Fibroblast of skin of right quadriceps (primary cell): ENCODE results near the gene TLCD1.

Experiments used
- DNase-seq: peaks from one replicate; pipeline ENCODE4 v3.0.0-alpha.2; 2013

The TLCD1 gene, protein sequence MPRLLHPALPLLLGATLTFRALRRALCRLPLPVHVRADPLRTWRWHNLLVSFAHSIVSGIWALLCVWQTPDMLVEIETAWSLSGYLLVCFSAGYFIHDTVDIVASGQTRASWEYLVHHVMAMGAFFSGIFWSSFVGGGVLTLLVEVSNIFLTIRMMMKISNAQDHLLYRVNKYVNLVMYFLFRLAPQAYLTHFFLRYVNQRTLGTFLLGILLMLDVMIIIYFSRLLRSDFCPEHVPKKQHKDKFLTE

DNA sequence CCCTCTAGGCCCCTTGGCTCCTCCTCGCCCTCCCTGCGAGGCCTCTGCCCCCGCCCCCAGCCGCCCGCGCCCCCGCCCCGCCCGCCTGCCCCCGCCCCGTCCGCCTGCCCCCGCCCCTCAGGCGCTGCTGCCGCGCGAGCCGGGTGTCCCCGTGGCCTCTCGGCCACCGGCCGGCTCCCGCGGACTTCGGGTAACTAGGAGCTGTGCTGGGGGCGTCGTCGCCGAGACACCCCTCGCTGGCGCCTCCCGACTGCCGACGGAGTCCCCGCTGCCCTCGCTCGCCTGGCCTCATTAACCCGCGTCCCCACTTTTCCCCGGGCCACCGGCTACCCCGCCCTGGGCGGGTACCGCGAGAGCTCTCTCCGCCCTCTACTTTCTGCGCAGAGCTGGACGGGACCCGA lies at the start of gene TLCD1:
TLCD1 (minus strand) TSS at position 8 of the 401 bp plus-strand sequence. CDS start 136 bp downstream, outside the sequence.
- peak; percentile 62 for DNase-seq

DNA sequence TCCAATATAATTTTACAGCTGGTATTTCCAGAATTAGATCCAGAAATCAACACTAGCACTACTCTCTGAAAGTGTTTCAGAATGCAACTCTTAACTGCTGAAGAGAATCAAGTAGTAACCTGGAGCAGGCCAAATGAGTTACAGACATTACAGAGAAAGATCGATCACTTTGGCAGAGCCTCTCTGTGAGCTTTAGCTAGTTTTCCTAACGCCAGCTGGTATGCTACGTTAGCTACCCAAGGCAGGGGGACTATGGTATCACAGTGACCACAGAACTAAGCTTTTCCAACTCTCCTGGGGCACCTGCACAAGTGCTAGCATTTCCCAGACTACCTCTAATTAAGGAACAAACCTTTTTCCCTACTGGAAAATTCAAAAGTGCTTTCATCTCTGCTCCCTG lies 48.2 kb upstream of the TLCD1 start:
- no peak for DNase-seq

DNA sequence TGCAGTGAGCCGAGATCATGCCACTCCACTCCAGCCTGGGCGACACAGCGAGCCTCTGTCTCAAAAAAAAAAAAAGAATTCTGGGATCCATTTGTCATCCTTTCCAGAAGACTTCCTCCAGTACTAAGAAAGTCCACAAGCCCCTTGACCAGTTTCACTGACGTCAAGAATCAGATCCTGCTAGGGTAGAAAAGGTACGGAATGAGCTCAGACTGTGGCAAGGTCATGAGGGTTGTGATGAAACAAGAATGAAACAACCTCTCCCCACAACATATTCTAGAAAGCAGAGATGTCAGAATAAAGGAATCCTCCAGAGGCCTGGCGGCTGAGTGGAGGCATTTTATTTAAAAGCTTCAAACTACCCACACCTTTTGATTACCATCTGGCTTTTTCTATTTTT lies 47.7 kb upstream of the TLCD1 start:
- no peak for DNase-seq

DNA sequence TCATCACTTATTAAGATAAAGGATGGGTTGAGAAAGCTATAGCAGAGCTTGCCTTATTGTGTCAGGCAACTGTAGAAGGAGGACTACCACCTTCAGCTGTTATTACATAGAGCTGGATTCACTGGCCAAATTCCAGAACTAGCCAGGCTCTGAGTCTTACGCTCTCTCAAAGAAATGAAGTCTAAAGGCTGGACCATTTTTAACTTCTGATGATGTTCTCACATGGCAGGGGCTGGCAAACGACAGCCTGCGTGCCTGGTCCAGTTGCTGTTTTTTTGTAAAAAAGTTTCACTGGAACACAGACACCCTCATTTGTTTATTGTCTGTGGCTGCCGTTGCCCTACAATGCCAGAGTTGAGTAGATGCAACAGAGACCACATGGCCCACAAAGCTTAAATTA lies 39.0 kb upstream of the TLCD1 start:
- DNase-seq: no peak

DNA sequence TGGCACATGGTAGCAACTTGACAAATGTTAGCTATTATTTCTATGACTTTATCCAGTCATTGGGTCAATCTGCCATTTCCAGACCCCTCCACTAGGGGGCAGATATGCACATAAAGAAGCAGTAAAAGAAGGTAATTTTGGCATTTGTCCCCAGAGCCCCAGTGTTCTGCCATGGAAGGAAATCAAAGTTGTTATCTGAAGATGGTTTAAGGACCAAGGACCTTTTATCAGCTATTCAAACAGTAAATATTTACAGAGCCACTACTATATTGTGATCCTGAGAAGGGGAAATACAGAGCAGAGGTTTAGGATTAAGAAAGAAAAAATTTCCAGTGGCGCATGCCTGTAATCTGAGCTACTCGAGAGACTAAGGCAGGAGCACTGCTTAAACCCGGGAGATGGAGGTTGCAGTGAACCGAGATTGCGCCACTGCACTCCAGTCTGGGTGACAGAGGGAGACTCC lies 37.8 kb upstream of the TLCD1 start:
- DNase-seq: peak; percentile 72

DNA sequence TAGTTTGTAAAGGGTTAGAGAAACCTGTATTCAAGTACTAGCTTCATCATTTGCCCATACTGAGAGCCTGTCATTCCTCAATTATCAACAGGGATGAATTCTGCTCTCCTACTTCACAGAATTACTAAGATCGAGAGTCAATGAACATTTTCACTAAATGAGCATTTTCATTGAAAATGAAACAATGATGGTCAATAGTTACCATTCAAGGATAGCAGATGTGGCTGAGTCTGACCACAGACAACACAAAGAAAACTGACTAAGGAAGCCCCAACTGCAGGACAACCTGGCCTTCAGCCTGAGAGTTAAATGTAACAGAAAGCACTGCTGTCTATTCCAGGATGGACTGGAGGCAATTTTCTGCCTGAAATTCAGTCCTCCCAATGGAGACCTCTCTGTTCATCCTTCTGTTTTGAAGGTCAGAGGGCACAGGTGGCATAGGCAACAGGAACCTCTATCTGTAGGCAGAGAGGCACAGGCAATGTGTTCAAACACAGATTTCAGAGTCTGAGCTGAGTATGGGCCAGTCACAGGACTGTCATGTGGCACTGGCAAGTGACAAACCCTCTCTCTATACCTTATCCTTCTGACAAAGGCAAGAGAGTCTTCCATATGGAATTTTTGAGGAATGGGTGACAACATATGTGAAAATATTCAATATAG lies 37.2 kb upstream of the TLCD1 start:
- no peak for DNase-seq

DNA sequence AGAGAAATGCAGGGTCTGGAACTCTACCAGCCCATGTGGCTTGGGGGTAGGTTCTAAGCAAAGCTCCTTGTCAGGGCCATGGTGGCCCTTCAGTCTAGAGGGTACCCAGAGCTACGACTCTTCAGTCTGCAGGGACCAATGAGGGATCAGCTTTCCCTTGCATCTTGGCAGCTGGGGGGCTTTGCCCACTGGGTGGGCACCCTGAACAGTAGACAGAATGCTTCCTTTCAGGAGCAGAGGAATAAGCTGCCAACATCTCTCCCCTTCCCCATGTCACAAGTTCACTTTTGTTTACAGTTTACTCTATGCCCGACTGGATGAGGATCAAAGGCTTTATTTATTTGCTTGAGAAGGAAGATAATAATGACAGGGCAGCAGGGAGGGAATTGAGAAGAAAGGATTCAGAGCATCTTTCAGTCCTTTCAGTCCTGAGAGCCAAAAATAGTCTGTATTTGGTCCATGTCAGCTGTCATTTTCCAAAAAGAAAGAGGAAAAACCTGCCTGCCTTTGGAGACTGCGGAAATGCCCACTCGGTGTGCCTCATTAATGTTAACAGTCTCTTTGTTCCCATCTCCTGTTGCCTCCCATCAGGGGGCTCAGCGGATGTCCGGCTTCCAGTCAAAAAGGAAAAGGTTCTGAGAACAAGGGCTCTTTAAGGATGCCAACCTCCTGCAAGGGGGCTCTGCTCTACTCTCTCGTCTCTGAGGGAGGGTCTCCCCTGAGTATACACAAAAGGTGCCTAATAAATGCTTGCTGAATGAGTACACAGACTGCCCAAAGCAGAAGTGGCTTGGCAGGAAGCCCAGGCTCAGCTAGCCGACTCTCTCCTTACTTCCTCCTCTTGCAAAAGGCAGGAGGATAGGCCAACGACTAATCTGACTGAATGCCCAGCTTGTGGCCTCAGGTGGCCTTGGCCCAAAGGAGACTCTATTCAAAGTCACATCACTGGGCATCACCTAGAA lies 34.8 kb upstream of the TLCD1 start:
- DNase-seq: peak; percentile 38

DNA sequence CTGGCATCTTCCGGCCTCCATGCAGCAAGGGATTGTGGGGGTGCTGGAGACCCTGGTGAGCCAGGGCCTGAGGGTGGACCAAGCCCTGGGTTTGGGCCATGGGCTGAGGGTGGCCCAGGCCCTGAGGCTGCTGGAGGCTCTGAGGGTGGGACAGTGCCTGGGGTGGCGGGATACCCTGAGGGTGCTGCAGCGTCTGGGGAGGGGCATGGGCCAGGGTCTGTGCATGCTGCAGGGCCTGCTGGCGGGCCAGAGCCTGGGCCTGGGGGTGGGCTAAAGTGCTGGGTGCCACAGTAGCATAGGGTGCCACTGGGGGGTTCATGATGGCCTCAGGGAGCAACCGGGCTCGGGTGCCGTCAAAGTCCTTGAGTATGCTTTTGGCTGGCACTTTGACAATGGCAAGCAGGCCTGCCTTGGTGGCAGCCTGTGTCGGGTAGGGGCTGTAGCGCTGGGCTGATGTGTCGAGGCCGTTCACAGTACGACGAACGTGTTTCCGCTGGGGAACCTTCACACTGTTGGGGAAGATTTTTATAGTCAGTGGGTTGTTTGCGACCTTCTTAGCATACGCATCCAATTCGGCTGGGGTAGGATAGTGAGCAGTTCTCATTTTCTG lies 33.3 kb upstream of the TLCD1 start:
- DNase-seq: no peak

DNA sequence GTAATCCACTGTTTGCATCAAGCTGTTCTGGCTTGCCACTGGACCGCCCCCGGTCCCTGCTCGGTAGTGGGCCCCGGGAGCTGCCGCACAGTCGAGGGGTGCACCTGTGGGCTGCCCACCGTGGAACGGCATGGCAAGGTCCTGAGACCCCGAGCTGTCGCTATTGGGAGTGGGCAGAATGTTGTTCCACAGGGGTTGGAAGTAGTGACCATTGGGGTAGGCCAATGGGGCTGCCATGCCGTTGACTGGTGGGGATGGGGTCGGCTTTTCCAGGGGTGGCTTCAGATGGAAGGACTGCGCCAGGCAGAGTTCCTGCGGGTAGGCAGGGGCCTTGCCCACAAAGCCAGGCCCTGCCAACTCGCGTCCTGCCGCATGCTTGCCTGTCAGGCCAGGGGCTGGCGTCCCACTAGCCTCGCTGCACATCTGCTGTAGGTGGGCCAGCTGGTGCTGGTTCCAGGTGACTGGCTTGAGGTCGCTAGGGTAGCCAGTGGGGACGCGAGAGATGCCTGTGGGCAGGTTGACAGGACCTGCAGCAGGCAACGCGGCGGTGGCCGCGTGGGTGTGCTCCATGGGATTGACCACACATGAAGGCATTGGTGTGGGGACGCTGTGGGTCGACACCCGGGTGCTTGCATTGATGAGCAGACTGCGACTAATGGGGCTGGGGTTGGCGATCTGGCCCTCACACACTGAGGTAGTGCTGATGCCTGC lies 32.5 kb upstream of the TLCD1 start:
- DNase-seq: no peak

DNA sequence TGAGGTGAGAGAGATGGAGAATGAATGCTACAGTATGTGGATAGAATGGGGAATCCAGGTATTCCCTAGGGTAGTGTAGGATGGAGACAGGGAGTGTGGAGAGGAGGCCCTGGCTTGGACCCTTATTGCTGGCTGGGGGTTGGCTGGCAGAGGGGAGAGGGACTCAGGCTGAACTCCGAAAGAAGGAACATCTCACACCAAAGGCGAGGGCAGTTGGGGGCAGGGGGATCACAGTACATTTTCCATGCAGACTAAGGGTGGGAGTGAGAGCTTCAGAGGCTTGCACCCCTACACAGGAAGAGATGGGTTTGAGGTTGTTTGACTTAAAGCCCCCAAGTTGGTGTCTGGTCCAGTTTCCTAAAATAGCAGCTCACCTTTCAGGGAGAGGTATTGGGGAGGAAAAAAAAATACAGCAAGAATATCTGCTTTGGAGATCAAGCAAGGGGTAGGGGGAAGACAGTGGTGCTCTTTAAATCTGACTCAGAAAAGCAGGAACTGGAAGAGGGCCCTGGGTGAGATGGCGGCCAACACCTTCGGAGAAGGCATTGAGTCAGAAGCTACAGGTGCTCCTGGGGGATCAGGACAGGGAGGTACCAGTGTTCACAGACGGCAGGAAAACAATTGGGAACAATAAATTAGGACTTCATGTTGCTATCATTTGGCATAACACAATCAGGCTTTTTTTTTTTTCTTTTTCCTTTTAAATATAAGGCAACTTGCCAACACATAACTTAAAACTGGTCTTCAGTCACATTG lies 30.2 kb upstream of the TLCD1 start:
- DNase-seq: no peak

DNA sequence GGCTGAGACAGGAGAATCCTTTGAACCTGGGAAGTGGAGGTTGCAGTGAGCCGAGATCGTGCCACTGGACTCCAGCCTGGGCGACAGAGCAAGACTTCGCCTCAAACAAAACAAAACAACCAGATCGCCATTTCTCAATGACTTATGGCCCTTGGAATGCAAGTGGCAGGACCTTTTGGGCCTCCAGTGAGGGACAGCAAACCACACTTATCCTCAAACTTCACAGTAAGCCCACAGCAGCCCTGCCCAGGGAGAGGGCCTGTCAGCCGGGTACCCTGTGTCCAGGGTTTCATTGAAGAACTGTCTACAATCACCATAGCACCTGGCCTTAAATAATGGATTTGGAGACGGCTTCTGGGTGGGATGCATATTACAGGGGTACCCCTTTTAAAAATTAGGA lies 29.5 kb upstream of the TLCD1 start:
- no peak for DNase-seq

DNA sequence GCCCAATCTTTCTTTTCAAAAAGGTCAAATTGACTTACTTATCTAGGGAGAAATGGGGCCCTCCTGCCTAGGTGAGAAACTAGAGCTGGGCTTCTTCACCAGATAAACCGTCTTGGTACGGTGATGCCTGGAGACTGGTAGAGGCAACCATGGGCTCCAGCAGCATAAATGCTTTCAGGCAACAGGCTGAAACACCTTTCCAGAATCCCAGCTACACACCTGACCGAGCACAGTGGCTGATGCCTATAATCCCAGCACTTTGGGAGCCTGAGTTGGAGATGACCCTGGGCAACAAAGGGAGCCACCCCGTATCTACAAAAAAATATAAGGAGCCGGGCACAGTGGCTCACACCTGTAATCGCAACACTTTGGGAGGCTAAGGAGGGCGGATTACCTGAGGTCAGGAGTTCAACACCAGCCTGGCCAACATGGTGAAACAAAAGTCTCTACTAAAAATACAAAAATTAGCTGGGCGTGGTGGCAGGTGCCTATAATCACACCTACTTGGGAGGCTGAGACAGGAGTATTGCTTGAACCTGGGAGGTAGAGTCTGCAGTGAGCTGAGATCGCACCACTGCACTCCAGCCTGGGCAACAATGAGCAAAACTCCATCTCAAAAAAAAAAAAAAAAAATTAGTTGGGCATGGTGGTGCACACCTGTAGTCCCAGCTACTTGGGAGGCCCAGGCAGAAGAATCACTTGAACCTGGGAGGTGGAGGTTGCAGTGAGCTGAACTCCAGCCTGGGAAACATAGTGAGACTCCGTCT lies 25.8 kb upstream of the TLCD1 start:
- DNase-seq: no peak

DNA sequence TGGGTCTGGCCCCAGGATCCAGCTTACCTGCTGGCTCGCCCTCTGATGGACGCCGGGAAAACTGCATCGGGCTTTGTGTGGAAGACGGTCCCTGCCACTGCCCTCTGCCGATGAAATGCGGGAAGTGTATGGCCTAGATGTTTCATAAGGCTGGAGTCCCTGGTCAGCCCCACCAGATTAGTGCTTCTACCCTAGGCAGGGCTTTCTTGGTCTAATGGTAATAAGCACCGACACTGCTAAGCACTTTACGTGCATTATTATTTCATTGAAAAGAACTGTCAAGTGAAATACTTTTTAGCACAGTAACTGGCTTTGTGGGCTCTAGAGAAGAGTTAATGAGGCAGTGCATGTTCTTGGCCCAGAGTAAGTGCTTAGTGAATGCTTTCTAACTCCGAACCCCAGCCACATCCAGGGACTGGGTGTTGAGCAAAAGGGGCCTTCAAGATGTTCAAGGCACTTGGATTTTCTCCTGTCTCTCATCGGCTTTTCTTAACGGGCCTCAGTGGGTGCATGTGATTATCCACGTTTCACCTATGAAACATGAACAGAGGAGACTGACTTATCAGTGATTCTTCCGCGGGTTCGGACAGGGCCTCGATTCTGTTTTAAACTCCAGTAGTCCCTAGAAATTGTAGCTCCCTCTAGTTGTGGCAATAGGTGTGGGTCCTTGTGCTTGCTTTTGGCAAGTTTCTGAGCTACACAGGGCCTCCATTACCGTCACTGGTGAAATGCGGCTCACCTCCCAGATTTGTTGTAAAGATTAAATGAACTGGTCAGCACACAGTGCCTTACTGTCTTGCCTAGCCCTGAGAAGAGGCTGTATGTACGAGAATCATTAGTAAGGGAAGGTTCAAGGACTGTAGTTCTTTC lies 24.4 kb upstream of the TLCD1 start:
- DNase-seq: peak; percentile 87

DNA sequence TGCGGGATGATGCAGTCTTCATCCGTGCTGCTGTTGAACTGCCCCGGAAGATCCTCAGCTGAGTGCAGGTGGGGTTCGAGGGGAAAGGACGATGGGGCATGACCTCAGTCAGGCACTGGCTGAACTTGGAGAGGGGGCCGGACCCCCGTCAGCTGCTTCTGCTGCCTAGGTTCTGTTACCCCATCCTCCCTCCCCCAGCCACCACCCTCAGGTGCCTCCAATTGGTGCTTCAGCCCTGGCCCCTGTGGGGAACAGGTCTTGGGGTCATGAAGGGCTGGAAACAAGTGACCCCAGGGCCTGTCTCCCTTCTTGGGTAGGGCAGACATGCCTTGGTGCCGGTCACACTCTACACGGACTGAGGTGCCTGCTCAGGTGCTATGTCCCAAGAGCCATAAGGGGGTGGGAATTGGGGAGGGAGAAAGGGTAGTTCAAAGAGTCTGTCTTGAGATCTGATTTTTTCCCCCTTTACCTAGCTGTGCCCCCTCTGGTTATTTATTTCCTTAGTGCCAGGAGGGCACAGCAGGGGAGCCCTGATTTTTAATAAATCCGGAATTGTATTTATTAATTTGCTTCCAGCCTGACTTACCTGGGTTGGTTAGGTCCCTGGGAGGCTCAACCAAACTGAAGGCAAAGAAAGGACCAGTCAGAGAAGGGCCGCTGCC lies 23.6 kb upstream of the TLCD1 start:
- no peak for DNase-seq

DNA sequence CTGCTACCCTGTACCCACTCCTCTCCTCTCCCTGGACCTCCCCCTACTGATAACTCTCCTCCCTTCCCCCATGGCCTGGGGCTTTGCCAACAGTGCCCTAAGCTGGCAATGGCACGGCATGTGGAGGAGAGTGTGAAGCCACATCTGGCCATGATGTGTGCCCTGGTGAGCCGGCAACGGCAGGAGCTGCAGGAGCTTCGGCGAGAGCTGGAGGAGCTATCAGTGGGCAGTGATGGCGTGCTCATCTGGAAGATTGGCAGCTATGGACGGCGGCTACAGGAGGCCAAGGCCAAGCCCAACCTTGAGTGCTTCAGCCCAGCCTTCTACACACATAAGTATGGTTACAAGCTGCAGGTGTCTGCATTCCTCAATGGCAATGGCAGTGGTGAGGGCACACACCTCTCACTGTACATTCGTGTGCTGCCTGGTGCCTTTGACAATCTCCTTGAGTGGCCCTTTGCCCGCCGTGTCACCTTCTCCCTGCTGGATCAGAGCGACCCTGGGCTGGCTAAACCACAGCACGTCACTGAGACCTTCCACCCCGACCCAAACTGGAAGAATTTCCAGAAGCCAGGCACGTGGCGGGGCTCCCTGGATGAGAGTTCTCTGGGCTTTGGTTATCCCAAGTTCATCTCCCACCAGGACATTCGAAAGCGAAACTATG lies 23.0 kb upstream of the TLCD1 start:
- DNase-seq: no peak

DNA sequence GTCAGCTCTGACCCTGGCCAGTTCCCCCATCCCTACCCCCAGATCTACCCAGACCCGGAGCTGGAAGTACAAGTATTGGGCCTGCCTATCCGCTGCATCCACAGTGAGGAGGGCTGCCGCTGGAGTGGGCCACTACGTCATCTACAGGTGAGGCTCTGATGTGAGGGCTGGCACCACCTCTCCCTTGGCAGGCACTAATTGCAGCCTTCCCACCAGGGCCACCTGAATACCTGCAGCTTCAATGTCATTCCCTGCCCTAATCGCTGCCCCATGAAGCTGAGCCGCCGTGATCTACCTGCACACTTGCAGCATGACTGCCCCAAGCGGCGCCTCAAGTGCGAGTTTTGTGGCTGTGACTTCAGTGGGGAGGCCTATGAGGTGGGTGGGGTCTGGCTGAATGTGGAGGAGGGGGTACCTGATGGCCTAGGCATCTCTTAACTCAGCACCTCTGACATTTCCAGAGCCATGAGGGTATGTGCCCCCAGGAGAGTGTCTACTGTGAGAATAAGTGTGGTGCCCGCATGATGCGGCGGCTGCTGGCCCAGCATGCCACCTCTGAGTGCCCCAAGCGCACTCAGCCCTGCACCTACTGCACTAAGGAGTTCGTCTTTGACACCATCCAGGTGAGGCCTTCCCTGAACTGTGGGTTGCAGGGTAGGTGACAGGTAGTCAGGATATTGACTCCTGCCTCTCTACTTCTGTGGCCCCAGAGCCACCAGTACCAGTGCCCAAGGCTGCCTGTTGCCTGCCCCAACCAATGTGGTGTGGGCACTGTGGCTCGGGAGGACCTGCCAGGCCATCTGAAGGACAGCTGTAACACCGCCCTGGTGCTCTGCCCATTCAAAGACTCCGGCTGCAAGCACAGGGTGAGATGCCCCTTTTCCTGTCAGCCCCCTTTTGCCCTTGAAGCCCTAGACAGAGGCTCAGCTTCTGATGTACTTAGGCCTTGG lies 22.0 kb upstream of the TLCD1 start:
- DNase-seq: no peak

DNA sequence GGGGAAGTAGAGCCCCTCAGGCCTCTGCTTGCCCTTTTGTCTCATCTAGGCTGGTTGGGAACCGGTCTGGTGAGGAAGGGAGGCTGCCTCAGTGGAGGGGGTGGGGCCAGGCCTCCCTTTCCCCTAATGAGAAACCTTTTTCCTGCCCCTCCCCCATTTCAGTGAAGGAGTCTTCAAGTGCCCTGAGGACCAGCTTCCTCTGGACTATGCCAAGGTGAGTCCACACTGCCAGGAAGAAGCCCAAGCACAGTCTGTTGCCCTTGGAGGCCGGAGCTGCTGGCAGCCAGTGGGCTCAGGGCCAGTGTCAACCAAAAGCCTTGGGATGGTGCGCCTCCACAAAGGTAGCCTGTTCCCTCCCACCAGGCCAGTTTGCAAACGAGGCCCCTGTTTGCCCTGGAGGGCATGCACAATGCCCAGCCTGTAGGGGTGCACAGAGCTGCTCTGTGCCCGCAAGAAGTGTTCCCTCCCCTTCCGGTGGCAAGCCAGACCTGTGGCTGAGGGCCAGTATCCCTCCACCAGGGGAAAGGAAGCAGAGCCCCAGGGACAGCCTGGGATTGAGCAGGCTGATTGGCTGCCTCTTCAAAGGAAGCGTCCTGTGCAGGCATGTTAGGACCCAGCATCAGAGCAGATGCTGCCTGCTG lies 21.1 kb upstream of the TLCD1 start:
- no peak for DNase-seq
